GM20431 (cell line): Measurements from ENCODE around the gene COL15A1.
"Not testable (repeated sequence)": the region's sequence is repeated elsewhere in the genome, so short reads cannot be mapped to it uniquely, and the experiment has no call there.

Experiments used
- in situ Hi-C: fragments of 300-500 bp; cut with MseI, MboI; formaldehyde crosslinking; loops from one replicate; pipeline ENCODE4 v1.15.0; 2020; ENCODE audit warnings: low sequenced_read_pairs; ENCODE audit not compliant: unreplicated experiment

The COL15A1 gene

DNA sequence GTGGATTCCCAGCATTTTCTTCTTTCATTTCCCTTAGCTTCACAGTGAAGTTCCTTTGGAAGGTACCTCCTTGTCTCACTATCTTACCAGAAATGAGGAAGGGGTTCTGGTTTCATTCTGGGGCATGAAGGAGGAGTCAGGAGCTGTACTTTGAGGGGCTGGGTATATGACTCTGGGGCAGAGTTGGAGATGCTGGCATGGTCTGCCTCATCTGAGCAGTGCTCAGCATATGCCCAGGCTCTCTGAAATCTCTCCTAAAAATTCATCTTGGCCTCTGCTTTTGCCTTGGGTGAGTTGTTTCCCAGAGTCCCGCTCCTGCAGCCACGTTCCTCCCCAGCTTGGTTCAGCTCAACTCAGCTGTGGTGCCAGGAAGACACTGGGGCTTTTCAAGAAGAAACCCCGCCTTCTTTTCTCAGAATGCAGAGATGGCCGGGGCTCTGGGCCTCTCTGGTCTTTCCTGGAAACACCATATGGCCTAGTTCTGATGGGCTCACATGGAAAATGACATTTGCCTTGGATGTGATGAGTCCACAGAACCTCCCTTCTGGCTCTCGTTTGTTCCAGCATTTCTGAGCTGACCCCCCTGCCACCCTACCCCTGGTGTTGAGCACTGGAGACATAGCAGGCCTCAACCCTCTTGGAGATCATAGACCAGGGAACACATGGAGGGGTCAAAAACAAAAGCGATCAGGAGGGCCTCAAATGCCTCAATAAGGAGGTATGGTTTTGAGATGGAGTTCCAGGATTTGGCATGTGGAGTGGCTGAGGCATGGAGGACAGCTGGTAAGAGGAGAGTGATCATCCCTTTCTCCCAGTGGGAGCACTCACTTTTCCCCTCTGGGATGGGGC, 149.2 kb downstream of the COL15A1 start:
- in situ Hi-C loops, result no loop called here

DNA sequence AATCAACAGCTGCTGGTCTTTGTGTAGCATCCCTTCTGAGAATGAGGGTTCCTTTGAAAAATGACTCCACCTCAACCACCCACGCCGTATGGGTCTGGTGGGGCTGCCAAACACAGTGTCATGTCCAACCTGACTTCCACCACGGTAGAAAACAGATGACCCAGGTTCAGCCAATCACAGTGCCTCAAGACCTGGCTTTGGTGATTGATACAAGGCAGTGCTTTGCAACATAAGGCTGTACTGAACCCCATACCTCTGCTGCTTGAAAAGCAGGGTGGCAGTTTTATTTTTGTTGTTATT, 149.7 kb downstream of the COL15A1 start:
- in situ Hi-C loops, result no loop called here

DNA sequence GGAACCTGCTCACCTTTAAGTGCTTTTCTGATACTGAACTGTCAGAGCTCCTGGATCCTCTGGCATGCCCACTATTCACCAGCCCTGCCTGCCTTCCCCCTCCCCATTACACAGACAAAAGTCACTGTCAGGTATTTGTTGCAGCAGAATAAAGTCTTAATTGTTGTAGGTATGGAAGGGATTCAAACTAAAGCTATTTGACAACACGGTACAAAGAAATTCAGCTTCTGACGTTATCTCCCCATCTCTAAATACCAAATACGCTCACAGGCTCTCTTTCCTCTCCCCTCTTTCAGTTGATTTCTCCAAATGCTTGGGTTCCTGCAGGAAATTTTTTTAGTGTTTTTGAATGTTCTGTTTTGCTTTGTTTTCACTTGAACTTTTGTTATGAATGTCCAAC, 151.9 kb downstream of the COL15A1 start:
- in situ Hi-C loops, result no loop called here

DNA sequence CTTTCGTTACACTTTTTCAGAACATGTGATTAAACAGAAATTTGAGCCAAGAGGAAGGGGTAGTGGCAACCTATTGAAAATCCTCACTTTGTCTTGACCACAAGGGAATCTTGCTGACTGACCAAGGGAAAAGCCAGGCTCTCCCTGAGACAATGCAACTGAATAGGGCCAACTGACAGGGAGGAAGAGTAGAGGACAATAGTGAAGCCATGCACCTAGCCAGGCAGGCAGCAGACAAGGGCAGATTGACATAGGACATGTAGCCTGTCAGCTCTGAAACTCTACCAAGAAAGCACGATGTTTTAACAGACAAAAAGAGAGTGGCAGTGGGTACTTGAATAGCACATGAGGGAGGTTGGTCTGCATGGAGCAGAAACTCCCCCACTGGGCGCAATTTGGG, 152.7 kb downstream of the COL15A1 start:
- in situ Hi-C loops, result no loop called here

DNA sequence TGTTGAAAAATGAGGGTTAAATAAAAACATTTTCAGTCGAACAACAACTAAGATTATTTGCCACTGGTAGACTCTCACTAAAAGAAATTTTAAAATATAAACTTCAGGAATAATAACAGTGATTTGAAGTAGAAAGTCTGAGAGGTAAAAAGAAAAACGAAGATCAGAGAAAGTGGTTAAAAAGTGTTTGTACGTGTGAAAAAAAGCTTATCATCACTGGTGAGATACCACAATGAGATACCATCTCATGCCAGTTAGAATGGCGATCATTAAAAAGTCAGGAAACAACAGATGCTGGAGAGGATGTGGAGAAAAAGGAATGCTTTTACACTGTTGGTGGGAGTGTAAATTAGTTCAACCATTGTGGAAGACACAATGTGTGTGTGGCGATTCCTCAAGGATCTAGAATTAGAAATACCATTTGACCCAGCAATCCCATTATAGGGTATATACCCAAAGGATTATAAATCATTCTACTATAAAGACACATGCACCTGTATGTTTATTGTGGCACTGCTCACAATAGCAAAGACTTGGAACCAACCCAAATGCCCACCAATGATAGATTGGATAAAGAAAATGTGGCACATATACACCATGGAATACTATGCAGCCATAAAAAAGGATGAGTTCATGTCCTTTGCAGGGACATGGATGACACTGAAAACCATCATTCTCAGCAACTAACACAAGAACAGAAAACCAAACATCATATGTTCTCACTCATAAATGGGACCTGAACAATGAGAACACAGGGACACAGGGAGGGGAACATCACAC, 156.3 kb downstream of the COL15A1 start:
- in situ Hi-C loops, result not testable (repeated sequence)

DNA sequence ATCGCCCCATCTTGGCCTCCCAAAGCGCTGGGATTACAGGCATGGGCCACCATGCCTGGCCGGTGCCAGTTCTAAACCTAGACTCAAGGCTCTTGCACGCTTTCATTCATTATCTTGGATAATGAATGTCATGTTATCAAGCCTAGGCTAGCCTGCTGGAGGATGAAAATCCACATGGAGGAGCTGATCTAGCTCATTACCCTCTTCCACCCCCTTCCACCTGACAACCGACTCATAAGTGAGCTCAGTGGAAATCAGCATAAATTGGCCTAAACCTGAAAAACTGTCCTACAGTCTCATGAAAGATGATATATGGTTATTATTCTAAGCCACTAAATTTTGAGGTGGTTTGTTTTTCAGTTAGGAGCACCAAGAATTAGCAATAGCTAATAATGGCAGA, 157.6 kb downstream of the COL15A1 start:
- in situ Hi-C loops, result no loop called here

DNA sequence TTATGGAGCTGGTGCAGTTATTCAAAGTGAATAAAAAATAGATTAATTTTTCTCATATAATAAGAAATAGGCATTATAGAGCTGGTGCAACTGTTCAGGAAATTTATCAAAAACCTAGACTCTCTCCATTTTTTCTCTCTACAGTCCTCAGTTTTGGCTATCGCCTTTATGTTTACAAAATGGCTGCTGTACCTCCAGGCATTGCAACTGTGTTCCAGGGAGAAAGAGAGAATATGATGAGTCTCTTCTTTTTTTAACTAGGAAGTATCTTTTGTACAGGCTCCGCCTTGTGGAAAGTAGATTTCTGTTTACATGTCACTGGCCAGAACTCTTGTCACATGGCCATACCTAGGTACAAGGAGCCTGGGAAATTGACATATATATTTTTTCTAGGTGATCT, 158.1 kb downstream of the COL15A1 start:
- in situ Hi-C loops, result no loop called here

DNA sequence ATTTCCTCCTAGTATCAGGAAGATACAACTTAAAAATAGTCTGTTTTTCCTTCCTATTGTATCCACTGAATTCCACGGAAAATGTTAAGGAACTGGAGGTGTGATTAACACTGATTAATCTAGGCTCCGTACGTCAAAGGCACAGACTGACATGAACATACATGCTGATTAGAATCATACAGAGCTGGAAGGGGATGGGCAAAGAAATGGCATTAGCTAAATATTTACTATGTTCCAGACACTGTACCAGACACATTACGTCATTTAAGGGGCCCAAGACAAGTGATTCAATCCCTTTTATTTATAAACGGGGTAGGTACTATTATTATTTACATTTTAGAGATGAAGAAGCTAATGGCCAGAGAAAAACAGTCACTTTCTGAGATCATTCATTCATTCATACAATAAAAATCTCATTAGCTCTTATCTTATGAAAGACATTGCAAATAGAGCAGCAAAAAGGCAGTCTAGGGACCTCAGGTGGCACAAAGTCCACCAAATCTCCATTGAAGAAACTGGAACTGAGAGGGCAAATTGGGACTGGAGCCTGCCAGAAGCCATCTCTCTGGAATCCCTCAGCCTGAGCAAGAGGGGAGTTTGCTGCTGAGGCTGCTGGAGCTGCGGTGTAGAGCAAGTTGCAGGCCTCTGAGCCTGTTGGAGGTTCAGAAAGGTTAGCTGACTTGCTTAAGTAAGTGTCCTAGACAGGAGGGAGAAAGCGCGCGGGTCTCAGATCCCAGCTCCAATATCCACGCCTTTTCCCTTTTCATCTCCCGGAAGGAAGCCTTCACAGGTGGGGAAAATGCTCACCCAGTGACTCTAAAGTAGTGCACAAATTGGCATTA, 159.6 kb downstream of the COL15A1 start:
- in situ Hi-C loops, result no loop called here

DNA sequence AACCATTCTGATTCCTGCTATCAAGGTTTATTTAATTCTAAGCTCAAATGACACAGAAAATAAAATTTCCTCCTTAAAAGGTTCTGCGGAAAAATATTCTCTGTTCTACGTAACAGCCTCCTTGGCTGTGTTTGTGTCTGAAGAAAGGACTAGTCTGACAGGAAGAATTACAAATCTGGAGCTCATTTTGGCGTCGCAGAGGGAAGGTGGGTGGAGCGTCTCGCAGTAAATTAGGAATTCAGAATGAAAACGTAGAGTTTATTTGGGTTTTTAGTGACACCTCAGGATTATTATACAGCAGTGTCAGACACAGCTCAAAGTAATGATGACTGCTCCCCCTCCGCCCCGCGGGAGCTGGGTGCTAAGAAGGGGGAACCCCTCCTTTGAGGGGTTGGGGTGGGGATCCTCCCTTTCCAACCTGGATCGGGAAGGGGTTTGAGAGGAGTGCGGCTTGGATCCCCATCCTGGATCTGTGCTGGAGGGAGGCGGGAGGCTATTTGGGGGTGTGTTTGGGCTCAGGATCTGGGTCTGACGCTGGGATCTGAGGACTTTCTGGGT, 160.3 kb downstream of the COL15A1 start:
- in situ Hi-C loops, result no loop called here

DNA sequence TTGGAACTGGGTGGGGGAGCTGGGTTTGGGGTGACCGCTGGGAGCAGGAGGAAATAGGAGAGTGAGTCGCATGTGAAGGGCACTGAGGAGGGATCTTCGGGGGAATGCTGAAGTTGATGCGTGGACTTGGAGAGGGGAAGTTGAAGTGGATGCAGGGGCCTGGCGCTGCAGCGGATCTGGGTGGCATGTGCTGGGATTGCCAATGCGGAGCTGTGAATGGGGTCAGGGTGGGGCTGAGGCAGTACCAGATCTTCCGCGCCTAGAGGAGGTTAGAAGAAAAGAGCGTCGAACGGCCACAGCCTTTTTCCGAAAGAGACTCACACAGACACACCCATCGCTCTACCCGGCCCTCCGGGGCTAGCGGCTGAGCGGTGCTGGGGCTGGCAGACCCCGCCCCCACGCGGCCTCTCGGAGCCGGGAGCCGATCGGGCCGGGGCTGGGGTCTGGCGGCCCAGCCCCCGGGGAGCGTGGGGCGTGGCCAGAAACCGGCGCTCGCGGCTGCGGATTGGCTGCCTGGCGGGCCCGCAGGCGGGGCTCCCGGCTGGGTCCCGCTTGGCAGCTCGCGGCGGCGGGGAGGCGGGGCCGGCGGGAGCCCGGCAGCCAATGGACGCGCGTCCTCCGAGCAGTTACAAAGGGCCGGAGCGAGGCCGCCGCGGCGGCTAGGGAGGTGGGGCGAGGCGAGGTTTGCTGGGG, 160.9 kb downstream of the COL15A1 start, which contains the start of gene TGFBR1:
Gene TGFBR1 (plus strand): TSS at position 655 of the 693 bp plus-strand sequence. CDS start 93 bp downstream, outside the sequence.
- in situ Hi-C loops, result no loop called here

DNA sequence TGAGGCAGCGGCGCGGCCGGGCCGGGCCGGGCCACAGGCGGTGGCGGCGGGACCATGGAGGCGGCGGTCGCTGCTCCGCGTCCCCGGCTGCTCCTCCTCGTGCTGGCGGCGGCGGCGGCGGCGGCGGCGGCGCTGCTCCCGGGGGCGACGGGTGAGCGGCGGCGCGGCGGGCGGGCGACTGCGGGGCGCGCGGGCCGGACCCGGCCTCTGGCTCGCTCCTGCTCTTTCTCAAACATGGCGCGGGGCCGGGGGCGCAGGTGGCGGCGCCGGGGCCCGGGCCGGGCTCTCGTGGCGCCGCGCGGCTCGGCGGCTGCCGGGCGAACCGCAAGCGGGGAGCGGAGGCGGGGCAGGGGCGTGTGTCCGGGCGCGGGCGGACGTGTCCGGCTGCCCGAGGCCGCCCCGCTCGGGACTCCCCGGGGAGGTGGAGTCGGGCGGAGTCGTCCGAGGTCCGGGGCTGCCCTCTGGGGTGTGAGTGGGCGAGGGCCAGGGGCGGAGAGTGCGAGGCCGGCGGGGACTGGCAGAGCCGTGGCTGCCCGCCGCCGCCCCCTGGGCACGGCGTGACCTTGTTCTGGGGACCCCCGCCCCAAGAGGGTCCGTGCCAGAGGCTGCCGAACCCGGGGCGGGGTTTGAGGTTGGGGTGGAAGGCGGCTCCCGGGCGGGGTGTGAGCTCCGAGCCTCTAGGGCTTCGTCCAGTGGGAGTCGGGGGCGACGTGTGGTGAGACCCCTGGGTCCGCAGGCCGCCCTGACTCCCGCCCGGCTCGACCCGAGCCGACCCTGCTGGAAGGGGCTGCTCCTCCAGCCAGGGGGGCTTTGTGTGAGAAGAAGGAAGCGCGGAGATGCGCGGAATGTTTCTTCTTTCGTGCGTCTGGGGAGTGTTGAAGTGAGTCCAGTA, 161.7 kb downstream of the COL15A1 start:
- in situ Hi-C loops, result no loop called here

DNA sequence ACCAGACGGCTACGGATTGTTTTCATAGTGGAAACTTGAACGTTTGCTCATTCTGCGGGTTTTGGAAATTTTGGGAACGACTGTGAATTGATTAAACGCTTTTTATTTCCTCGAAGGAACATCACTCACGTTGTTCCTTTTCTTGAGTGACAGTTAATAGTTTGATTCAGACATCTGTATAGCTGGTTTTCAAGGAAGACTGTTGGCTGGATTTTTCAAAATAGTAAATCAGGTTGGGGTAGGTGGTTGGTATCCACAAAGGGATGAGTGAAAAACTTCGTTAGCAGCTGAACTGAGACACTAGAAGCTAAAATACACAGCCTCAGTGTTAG, 162.3 kb downstream of the COL15A1 start:
- in situ Hi-C loops, result no loop called here

DNA sequence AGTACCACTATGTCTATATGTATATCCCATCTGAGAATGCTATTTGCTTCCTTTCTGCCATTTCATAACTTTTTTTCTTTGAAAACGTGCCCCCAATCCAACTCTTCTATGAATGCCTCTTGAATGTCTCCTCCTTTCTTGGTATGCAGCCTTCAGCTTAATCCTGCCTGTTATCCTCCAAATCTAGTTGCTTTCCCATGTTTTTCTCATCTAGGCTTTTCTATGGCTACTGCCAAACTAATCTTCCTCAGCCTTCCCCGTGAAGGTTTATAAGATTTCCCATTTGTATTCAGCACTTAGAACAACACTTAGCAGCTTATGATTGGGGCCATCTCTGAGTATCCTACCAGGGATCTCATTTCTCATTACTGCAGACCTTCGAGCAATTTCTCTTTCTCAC, 163.7 kb downstream of the COL15A1 start:
- in situ Hi-C loops, result no loop called here

DNA sequence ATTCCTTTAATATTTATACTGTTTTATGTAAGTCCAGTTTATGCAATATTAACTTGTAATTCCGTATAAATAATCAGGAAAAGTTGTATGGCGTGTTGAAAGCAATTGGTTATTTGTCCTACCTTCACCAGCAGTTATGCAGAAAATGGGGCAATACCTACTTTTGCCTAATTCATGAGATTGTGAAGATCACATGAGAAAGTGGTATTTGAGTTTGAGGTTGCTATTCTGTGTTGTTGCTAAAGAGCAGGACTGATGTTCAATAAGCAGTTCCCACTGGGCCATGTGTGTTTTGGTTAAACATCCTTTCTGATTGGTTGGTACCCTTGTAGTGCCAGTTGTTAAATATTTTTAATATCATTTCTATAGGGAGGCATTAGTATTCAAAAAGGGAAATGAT, 164.4 kb downstream of the COL15A1 start:
- in situ Hi-C loops, result no loop called here

DNA sequence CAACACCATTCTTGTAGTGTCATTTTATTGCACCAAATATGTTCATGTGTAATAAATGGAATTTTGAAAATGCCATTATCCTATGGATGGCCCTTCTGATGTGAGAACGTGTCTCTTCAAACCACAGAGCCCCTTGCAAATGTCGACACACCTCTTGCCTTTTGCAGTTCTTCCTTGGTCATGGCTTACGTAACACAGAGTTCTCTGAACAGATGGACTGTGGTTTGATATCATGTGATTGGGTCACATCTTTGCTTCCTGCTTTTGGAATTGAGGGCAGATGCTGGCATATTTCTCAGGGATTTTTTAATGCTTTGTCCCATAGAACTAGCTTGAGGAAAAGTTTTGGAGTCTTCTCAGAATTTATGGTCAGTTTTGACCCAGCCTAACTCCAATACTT, 165.8 kb downstream of the COL15A1 start:
- in situ Hi-C loops, result no loop called here

DNA sequence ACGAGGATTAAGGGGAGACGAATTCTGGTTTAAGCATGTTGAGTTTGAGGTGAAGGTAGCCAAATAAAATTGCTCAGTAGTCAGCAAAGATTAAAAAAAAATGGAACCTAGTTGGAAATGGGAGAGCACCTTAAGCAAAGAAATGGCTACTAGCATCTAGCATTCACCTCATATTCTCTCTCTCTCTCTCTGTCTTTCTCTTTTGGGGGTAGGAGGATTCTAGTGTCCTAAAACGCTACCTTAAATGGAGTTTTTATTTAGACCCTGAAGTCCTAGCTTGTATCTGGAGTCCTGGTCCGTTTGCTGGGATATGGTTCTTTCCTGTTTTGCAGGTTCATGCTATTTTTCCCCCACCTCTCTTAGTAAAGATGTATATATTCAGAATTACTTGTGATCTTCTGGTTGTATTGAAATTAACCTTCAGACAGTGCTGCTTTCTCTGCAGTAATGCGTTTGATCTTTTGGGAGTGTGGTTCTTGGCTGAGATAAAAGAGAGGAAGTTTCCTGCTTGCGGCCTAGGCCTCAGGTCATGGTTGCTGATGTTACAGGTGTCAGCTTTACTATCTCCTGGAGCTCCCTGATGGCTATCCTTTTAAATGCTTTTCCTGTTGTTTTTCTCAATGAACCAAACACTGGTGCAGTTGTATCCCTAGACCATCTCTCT, 169.2 kb downstream of the COL15A1 start:
- in situ Hi-C loops, result no loop called here

DNA sequence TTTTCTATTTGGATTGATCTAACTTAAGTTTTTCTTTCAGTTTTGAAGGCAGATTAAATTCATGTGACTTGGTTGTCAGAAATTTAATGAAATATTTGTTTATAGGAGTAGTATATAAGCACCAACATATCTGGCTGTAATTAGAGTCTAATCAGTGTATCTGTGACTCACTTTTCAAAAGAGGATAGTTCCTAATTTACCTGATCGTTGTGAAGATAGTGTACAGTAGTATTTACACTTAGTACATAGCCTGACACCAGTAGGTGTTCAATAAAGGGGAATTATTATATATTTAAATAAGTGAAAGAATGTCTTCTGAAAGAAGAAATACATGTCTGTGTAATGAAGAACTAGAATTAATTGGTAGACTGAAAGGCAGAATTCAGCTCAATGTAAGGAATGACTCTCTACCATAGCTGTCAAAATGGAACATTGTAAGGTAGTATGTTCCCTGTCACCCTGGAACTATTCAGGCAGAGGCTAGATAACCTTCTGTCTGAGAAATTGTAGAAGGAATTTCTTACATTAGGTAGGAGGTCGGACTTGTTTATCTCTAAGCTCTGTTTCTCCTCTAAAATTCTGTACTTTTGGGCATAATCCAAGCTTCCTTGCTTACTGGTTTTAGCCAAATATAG, 169.8 kb downstream of the COL15A1 start:
- in situ Hi-C loops, result no loop called here

DNA sequence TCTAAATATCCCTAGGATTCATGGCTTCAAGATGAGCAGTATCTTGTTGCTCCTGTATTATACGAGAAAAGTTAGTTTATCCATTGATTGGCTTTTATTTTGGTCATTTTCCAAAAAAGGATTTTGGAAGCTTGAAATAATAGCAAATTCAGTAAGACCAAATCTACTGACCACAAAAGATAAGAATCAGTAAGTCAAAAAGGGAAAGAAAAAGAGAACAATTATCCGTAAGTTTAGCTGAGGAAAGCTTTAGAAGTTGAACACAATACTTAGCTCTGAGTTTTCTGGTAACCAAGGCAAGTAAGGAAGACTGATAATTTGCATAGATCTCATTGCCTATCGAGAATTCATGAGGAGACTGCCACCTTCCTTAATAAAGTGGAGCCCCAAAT, 170.3 kb downstream of the COL15A1 start:
- in situ Hi-C loops, result no loop called here
